ENCODE measurements around the gene TAF5L. TPM values are rescaled to one million over a fixed set of nuclear protein-coding genes. Genes with fewer than 3 reads are reported as not detected.

The TAF5L gene
- total and polyA plus RNA-seq, 2 of the 13 experiments (the other 11 are each of a cell fraction or from before 2014, with no cell fraction given) = 10.8 to 18.2 TPM

GRCh38 chr1:229625915-229626831 is at the start of gene TAF5L, which contains the start of gene URB2 (continued):
- TF ChIP-seq ZBTB10 (CRISPR knock-in tag; IDR thresholded peaks at IDR 0.05; ENCODE audit: borderline replicate concordance) (peak; percentile 42; the same call in 1 of the 2 replicates), ARID3A (IDR thresholded peaks at IDR 0.05; ENCODE audit: low read depth, low read length) (no peak), PHB2 (IDR thresholded peaks at IDR 0.05; ENCODE audit: partially characterized antibody) (no peak), SMYD3 (CRISPR knock-in tag; IDR thresholded peaks at IDR 0.05) (no peak), ZBTB38 (CRISPR knock-in tag; IDR thresholded peaks at IDR 0.05) (peak; percentile 77), RXRA (CRISPR knock-in tag; IDR thresholded peaks at IDR 0.05) (peak; percentile 47; the same call in 1 of the 2 replicates), ZNF766 (CRISPR knock-in tag; IDR thresholded peaks at IDR 0.05; ENCODE audit: borderline replicate concordance) (no peak), NCOA2 (CRISPR knock-in tag; IDR thresholded peaks at IDR 0.05) (no peak; the same call in 1 of the 2 replicates), ZNF383 (CRISPR knock-in tag; IDR thresholded peaks at IDR 0.05; ENCODE audit: borderline replicate concordance) (no peak), ZMYM3 (CRISPR knock-in tag; IDR thresholded peaks at IDR 0.05) (no peak), CBX5 (CRISPR knock-in tag; IDR thresholded peaks at IDR 0.05; ENCODE audit: borderline replicate concordance) (no peak), FOXC1 (CRISPR knock-in tag; IDR thresholded peaks at IDR 0.05; ENCODE audit: borderline replicate concordance) (peak; percentile 74; the same call in 1 of the 2 replicates), ZKSCAN8 (CRISPR knock-in tag; IDR thresholded peaks at IDR 0.05; ENCODE audit: borderline replicate concordance) (no peak), ZNF550 (CRISPR knock-in tag; IDR thresholded peaks at IDR 0.05; ENCODE audit: borderline replicate concordance) (no peak), CCDC6 (CRISPR knock-in tag; IDR thresholded peaks at IDR 0.05) (peak; percentile 65; the same call in 1 of the 2 replicates), NFIB (CRISPR knock-in tag; IDR thresholded peaks at IDR 0.05; ENCODE audit: borderline replicate concordance) (no peak), NFKBIZ (CRISPR knock-in tag; IDR thresholded peaks at IDR 0.05) (no peak), ZNF329 (CRISPR knock-in tag; IDR thresholded peaks at IDR 0.05; ENCODE audit: low read depth) (peak; percentile 40; the same call in 1 of the 2 replicates), E2F2 (CRISPR knock-in tag; IDR thresholded peaks at IDR 0.05; ENCODE audit: borderline replicate concordance) (no peak), MIER2 (CRISPR knock-in tag; IDR thresholded peaks at IDR 0.05) (no peak)
